Medulla oblongata (tissue), 1 donor: ENCODE measurements around the gene METTL25.
"Not testable (repeated sequence)": the region's sequence is repeated elsewhere in the genome, so short reads cannot be mapped to it uniquely, and the experiment has no call there.

Experiments used
- DNase-seq: peaks from one replicate; pipeline ENCODE4 v3.0.0-alpha.2; 2015; ENCODE audit errors: extremely low spot score

The METTL25 gene, protein sequence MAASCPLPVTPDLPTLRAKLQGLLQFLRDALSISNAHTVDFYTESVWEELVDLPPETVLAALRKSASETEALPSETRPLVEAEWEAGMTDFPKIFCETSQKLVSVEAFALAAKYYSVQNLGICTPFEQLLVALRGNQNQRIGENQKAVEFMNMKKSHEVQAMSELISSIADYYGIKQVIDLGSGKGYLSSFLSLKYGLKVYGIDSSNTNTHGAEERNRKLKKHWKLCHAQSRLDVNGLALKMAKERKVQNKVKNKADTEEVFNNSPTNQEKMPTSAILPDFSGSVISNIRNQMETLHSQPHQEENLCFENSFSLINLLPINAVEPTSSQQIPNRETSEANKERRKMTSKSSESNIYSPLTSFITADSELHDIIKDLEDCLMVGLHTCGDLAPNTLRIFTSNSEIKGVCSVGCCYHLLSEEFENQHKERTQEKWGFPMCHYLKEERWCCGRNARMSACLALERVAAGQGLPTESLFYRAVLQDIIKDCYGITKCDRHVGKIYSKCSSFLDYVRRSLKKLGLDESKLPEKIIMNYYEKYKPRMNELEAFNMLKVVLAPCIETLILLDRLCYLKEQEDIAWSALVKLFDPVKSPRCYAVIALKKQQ

DNA sequence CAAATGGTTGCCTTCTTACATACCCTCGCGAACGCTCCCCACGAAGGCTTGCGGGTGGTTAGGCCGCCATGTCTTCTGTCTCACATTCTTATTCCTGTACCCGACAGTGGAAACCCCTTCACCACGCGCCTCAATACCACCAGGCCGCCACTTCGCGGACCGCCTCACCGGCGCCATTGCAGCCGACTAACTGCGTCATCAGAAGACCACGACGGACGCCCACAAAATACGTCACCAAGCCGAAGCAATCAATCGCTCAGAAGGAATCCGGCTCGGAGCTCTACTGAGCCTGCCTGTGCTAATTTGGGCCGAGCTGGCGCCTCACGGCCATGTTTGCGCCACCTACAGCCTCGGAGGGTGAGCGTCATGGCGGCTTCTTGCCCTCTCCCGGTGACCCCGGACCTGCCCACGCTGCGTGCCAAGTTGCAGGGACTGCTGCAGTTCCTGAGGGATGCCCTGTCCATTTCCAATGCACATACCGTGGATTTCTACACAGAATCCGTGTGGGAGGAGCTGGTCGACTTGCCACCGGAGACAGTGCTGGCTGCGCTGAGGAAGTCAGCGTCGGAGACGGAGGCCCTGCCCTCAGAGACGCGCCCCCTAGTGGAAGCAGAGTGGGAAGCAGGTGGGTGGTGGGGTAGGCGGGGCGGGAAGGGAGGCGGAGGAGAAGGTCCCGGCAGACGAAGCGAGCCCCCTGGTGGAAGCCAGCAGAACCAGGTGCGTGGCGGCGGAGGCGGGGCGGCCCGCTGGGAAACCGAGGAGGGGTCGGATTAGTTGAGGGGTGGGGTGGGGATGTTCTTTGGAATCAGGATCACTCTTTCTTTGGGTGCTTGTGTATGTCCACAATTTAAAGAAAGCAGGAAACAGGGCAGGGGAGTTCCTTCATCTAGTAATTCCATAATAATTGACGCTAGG, at the start of gene METTL25, which contains the start of gene CCDC59:
METTL25 (plus strand) TSS at position 330 of the 915 bp plus-strand sequence; CDS start at position 367, 37 bp downstream.
CCDC59 (minus strand) TSS at position 188 of the 915 bp plus-strand sequence; CDS start at position 177, 11 bp downstream.
- peak; percentile 98 for DNase-seq

- DNase-seq: no peak
Measured at GRCh38 chr12:82314406-82314892, 43.9 kb upstream of the METTL25 start.

- DNase-seq: no peak
Measured at GRCh38 chr12:82319276-82319675, 39.1 kb upstream of the METTL25 start.

- no peak for DNase-seq
Measured at GRCh38 chr12:82325540-82326336, 32.6 kb upstream of the METTL25 start.

DNA sequence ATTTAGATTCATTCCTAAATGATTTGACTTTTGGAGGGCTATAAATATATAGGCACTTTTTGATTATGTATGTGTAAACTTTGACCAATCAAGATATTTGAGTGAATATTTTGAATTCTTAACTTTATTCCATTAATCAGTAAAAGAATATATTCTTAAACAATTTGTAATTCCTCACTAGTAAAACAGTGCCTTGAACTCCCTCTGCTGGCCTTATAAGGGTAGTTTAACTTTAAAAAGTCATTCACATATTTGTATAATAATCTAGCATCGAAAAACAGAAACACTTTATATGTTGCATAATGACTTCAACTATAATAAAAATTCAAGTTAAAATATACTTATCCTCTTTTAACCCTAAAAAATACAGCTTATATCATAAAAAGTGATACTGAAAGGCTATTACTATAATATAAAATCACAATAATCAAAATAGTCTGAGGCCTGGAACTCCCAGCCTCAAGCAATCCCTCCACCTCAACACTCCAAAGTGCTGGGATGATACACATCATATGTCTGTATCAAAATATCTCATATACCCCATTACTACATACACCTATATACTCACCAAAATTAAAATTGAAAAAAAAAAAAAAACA, 31.3 kb upstream of the METTL25 start:
- peak; percentile 39 for DNase-seq

GRCh38 chr12:82327861-82328260, 30.5 kb upstream of the METTL25 start:
- DNase-seq: no peak

- no peak for DNase-seq
Measured at GRCh38 chr12:82329508-82329907, 28.8 kb upstream of the METTL25 start.

GRCh38 chr12:82350161-82350560, 8.2 kb upstream of the METTL25 start:
- no peak for DNase-seq

GRCh38 chr12:82351390-82351789, 6.9 kb upstream of the METTL25 start:
- no peak for DNase-seq

GRCh38 chr12:82357340-82357739, 989 bp upstream of the METTL25 start:
- DNase-seq: no peak

GRCh38 chr12:82357845-82358199, 507 bp upstream of the METTL25 start:
- no peak for DNase-seq

- DNase-seq: no peak
Measured at GRCh38 chr12:82359115-82359478, 768 bp downstream of the METTL25 start.

GRCh38 chr12:82360834-82361233, 2.5 kb downstream of the METTL25 start:
- not testable (repeated sequence) for DNase-seq

GRCh38 chr12:82361461-82361915, 3.2 kb downstream of the METTL25 start:
- no peak for DNase-seq

GRCh38 chr12:82363990-82364389, 5.7 kb downstream of the METTL25 start:
- no peak for DNase-seq

DNA sequence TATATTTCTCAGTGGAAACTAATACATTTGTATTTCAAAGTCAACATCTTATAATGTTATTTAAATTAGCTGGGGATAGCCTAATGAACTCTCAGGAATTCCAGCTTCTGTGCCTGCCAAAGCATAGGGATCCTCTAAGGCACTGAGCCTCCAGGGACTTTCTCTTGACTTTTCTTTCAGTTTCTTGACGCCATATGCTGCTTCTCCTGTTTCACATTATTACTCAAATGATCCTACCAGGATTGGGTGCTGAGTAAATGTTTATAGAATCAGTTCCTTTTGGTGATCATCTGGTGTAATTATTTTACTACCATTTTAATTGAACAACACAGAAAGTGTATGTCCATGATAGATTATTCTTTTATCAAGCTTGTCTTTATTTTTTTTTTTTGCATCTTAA, 7.9 kb downstream of the METTL25 start:
- no peak for DNase-seq

DNA sequence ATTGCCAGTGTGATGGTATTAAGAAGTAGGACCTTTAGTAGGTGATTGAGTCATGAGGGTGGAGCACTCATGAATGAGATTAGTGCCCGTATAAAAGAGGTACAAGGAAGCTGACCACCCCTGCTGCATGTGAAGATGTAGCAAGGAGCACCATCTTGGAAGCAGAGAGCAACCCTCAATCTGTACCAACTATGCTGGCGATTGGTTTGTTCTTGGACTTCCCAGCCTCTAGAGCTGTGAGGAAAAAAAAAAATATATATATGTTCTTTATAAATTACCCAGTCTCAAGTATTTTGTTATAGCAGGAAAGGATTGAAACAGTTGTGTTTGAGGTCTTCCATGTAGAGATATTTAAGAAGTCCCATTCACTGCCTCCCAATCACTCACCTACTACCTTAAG, 16.9 kb downstream of the METTL25 start:
- DNase-seq: no peak

DNA sequence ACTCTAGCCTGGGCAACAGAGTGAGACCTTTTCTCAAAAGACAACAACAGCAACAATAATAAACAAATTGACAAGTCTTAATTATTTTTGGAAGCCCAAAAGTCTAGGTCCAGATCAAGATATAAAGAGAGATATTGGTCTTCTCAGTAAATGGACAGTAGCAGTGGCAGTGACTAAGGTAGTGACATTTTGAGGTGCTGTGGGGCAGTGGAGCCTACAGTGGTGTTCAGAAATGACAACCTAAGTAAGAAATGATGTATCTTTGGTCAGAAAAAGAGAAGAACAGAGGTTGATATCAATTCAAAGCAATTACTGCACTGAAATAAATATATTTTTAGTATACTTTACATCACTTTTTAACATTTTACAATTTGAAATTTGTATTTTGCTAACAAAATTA, 20.7 kb downstream of the METTL25 start:
- no peak for DNase-seq

GRCh38 chr12:82383930-82384552, 25.7 kb downstream of the METTL25 start:
- DNase-seq: peak; percentile 31

DNA sequence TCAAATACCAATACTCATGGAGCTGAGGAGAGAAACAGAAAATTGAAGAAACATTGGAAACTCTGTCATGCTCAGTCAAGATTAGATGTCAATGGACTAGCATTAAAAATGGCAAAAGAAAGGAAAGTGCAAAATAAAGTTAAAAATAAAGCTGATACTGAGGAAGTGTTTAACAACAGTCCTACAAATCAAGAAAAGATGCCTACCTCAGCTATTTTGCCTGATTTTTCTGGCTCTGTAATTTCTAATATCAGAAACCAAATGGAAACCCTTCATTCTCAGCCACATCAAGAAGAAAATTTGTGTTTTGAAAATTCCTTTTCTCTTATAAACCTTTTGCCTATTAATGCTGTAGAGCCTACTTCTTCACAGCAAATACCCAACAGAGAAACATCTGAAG, 40.5 kb downstream of the METTL25 start:
- no peak for DNase-seq
